NCI-H2196 (cell line): ENCODE data around the gene DNHD1.

ENCODE experiments used
- DNase-seq: peaks from one replicate; lab custom pipeline; 2025; ENCODE audit not compliant: unreplicated experiment; lab: John Stamatoyannopoulos, UW

Gene DNHD1

DNA sequence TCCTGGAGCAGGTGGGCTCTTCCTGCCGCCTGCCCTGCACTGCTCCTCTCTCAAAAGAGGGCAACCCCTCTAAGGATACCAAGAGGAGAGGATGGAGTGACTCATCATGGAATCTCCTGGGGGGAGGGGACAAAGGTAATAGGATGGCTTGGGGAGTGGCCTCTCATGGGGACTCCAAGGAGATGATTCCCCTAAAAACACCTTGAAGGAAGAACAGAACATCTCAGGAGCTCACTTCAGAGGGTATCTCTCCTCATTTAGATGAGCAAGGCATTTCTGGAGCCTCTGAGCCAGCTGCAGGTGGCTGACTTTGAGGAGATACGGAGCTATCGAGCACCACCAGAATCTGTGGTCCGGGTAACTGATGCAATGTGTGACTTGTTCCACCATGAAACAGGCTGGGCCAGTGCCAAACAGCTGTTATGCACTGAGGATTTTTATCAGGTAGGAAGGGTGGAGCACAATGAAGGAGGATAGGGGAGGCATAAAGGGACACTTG is 66.1 kb downstream of the DNHD1 start:
- no peak for DNase-seq

GRCh38 chr11:6563667-6564066 is 66.6 kb downstream of the DNHD1 start:
- no peak for DNase-seq

DNA sequence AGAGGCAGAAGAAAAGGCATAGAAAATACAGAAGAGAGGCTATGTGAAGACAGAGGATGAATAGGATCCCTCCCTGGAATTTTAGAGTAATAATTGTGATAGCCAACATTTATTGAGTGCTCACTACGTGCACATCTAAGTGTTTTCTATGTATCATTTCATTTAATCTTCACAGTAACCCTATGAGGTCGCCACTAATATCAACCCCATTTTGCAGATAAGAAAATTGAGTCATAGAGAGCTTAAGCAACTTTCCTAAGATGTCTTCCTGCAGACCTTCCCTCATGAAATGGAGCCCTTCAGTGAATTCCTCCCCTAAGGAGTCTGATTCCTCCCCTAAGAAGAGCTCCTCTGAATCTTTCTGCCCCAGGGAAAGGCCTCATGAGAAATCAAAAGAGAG is 68.2 kb downstream of the DNHD1 start:
- no peak for DNase-seq

DNA sequence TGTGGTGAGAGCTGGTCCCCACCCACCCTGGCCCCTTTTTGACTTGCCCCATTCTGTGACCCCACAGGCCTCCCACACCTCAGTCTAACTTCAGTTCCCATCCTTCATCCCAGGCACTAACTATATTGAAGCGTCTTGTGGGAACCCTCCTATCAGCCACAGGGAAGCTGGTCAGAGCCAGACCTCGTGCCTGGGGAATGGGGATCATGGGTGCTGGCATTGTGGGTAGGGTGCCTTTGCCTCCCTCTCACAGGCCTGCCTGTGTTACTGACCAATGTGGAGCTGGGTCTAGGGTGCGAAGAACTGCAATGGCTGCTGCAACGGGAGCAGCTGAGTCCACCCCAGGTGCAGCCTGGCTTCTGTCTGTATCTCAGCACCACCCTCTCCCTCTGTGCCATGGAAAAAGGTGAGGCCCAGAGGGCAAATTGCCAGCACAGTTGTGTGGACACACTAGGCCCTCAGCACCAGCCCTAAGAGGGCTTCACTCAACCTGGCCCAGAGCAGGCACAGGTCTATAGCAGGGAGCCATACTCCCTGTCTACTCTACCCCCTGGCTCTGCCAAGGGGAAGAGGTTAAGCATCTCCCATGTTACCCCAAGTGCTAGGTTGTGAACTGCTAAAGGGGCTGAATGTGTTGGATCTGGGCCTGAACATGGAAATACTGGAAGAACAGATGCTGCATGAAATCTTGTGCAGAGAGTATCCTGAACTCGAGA is 69.1 kb downstream of the DNHD1 start:
- no peak for DNase-seq

- no peak for DNase-seq
These were observed 69.8 kb downstream of the DNHD1 start for GRCh38 chr11:6566704-6567370.

- no peak for DNase-seq
These were observed 70.3 kb downstream of the DNHD1 start for GRCh38 chr11:6567371-6567745.

DNA sequence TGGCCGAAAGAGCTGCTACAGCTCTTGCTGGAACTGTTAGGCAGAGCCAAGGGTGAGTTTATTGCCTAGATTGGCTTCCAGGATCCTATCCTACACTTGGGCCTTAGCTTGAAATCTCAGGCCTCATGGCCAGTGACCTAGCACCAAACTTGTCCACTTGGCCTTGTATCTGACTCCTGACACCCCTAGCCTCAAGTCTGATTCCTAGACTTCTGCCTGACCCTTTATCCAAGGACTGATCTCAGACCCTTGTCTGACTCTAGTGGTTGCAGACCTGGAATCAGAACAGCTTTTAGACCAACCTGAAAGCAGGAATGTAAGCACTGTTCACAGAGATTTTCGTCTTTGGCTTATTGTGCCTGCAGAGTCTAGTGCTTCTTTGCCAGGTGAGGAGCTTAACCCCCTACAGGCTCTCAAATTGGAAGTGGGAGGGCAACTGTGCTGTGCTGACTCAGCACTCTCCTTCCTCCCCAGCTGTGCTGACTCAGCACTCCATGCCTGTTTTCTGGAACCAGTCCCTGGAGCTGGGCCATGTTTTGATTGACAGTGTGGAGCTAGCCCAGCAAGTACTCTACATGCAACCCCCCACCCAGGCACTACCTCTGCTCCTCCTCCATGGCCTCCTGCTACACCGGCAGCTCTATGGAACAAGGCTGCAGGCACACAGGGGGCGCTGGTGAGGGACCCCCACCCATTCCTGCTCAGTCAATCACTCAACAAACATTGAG is 71.3 kb downstream of the DNHD1 start:
- DNase-seq, result peak; percentile 61

DNA sequence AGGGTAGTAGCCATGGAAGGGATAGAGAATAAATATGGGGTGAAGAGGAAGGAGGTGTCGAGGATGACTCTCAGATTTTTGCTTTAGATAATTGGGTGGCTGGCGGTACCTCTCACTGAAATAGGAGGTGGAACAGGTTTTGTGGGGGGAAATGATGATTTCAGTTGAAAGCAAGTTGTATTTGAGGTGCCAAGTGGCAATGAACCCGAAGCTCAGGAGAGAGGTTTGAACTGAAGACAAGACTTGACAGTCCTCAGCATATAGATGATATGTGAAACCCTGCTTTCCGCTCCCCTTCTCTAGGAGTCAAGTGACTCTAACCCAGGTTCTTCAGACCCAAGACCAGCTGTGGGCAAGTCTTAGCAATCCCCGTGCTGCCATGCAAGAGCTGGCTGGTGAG is 72.6 kb downstream of the DNHD1 start:
- DNase-seq, result no peak

DNA sequence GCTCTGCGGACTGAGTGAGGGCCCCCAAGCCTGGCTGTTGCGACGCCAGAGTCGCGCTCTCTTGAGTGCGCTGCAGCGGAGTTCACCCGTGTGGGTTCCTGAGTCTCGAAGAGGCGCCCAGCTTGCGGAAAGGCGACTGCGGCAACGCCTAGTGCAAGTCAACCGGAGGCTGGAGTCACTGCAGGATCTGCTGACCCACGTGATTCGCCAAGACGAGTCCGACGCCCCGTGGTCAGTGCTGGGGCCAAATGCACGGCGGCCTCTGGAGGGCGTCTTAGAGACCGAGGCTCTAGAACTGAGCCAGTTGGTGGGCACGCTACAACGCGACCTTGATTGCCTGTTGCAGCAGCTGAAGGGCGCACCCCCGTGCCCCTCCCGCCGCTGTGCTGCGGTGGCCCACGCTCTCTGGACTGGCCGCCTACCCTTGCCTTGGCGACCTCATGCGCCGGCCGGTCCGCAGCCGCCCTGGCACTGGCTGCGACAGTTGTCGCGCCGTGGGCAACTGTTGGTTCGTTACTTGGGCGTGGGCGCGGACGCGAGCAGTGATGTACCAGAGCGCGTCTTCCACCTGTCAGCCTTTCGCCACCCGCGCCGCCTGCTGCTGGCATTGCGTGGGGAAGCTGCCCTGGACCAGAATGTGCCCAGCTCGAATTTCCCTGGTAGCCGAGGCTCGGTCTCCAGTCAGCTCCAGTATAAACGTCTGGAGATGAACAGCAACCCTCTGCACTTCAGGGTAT is 73.8 kb downstream of the DNHD1 start:
- DNase-seq, result no peak

DNA sequence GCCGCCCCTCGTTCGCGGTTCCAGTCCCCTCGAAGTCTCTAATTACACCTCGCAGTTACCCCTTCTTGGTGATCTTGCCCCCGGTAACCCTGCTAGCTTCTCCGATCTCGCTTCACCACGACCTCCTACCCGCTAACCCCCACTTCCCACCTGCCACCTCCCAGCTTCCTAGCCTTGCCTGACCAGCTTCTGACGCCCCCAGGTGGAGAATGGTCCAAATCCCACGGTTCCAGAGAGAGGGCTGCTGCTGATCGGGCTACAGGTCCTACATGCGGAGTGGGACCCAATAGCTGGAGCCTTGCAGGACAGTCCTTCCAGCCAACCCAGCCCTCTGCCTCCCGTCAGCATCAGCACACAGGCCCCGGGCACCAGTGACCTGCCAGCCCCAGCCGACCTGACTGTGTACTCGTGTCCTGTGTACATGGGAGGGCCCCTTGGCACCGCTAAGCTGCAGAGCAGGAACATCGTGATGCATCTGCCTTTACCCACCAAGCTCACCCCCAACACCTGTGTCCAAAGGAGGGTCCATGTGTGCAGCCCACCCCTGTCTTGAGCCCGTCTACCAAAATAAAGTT is 74.4 kb downstream of the DNHD1 start:
- DNase-seq, result no peak

- DNase-seq, result no peak
These were observed 75.1 kb downstream of the DNHD1 start for GRCh38 chr11:6572215-6572614.

DNA sequence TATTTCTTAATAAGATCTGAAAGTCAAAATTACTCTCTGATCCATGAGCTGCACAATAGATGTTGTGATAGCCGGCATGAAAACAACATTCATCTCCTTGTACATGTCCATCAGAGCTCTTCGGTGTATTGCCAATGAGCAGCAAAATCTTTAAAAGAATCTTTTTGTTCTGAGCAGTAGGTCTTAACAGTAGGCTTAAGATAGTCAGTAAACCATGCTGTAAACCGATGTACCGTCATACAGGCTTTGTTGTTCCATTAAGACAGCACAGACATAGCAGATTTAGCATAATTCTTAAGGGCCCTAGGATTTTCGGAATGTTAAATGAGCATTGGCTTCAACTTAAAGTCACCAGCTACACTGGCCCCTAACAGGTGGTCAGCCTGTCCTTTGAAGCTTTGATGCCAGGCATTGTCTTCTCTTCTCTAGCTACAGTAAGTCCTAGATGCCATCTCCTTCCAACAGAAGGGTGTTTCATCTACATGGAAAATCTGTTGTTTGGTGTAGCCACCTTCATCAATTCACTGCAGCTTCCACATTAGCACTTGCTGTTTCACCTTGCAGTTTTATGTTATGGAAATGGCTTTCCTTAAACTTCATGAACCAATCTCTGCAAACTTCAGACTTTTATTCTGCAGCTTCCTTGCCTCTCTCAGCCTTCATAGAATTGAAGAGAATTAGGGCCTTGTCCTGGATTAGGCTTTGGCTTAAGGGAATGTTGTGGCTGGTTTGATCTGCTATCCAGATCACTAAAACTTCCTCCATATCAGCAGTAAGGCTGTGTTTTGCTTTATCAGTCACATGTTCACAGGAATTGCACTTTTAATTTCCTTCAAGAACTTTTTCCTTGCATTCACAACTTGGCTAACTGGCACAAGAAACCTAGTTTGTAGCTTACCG is 78.0 kb downstream of the DNHD1 start:
- DNase-seq, result no peak

- peak; percentile 24 for DNase-seq
These were observed 79.6 kb downstream of the DNHD1 start for GRCh38 chr11:6576471-6577373.

DNA sequence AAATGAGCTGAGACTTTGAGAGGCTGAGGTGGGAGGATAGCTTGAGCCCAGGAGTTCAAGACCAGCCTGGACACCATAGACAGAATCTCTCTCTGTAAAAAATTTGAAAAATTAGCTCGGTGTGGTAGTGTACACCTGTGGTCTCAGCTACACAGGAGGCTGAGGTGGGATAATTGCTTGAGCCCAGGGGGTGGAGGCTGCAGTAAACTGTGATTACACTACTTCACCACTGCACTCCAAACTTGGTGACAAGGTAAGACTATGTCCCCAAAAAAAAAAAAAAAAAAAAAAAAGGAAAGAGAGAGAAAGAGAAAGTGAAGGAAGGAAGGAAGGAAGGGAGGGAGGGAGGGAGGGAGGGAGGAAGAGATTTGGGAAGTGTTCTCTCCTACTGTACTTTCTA is 81.1 kb downstream of the DNHD1 start:
- DNase-seq, result no peak

GRCh38 chr11:6579681-6580080 is 82.6 kb downstream of the DNHD1 start:
- no peak for DNase-seq

DNA sequence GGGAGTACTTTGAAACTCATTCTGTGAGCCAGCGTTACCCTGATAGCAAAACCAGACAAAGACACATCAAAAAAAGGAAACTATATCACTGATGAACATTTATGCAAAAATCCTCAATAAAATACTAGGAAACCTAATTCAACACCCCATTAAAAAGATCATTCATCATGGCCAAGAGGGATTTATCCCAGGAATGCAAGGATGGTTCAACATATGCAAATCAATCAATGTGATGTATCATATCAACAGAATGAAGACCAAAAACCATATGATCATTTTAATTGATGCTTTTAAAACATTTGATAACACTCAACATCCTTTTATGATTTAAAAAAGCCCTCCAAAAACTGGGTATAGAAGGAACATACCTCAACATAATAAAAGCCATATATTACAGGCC is 86.5 kb downstream of the DNHD1 start:
- DNase-seq, result no peak

DNA sequence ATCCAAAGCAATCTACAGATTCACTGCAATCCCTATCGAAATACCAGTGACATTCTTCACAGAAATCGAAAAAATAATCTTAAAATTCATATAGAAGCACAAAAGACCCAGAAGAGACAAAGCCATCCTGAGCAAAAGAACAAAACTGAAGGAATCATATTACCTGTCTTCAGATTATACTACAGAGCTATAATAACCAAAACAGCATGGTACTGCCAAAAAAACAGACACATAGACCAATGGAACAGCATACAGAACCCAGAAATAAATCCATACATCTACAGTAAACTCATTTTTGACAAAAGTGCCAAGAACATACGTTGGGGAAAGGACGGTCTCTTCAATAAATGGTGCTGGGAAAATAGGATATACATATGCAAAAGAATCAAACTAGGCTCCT is 87.4 kb downstream of the DNHD1 start:
- DNase-seq, result no peak

DNA sequence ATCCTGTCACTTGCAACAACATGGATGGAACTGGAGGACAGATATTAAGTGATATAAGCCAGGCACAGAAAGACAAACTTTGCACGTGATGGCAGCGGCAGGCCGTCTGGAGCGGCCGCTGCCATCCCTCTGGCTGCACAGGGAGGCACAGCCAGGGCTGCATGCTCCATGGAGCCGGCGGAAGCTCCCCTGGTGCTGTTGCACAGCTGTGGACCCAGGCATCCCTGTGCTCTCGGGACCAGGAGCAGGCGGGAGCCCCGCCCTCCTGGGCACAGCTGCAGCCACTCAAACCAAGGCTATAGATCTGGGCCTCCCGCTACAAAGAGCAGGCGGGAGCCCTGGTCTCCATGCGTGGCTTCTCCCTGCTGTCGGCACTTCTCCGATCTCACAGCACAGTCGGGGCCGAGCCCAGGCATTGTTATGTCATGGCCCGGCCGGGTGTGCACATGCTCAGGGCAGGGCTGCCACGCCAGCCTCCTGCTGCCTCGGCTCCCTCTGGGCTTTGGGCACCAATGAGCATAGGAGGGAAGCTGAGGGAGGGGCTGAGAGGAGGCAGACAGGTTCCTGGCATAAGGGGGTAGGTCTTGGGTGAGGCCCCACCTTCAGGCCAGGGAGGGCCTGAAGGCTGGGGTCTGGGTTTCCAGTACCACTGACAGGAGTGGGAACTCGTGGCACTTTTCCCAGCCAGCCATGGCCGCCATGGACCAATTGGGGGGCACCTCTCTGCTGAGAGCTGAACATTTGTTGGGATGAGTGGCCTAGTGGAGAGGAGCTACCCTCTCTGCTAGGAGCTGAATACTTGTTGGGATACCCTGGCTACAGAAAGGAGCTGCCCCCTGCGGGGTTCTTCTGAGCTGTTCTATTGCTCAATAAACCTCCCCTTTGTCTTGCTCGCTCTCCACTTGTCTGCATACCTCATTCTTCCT is 89.6 kb downstream of the DNHD1 start:
- DNase-seq, result peak; percentile 53
